Thyroid gland (tissue), 4 donors: ENCODE results near the gene PARP8. TPM values are rescaled to one million over a fixed set of nuclear protein-coding genes. Genes with fewer than 3 reads are reported as not detected.
"Not testable (repeated sequence)": the region's sequence is repeated elsewhere in the genome, so short reads cannot be mapped to it uniquely, and the experiment has no call there.

ENCODE experiments used
- DNase-seq, 2 donors: peaks; one replicate each; pipeline ENCODE4 v3.0.0-alpha.2; 2019
- H3K27ac ChIP-seq, 3 donors: fragments of 200-600 bp; sonication (generic); 1 replicate in 2 of 3; 2 replicates in 1 of 3; pipeline ENCODE4 v1.5.1; 2016 to 2019; ENCODE audit warnings: mild to moderate bottlenecking in 1 of 3, moderate library complexity in 1 of 3
- H3K27me3 ChIP-seq: fragments of 200-600 bp; sonication (generic); one replicate; pipeline ENCODE4 v1.5.1; 2019
- H3K36me3 ChIP-seq, 2 donors: fragments of 200-600 bp; sonication (generic); one replicate each; pipeline ENCODE4 v1.5.1; 2016 to 2019
- H3K4me1 ChIP-seq, 2 donors: fragments of 200-600 bp; sonication (generic); one replicate each; pipeline ENCODE4 v1.5.1; 2017 to 2019
- H3K4me3 ChIP-seq, 3 donors: fragments of 200-600 bp; sonication (generic); replicated peaks in 1 of 3; 1 replicate in 2 of 3; 2 replicates in 1 of 3; pipeline ENCODE4 v1.5.1; 2016; ENCODE audit warnings: mild to moderate bottlenecking in 1 of 3
- H3K9me3 ChIP-seq: fragments of 200-600 bp; sonication (generic); one replicate; pipeline ENCODE4 v1.5.1; 2017
- CTCF ChIP-seq, 6 experiments: fragments of 200-600 bp in 3 of 6; fragments of 450-650 bp in 3 of 6; sonication (generic) in 3 of 6; IDR thresholded peaks; one replicate each; pipeline ENCODE4 v1.5.1; 2016 to 2019; ENCODE audit warnings: antibody characterized with exemption in 6 of 6, mild to moderate bottlenecking in 2 of 6, inconsistent platforms in 1 of 6, moderate library complexity in 1 of 6
- POLR2A ChIP-seq, 2 donors: fragments of 450-650 bp; IDR thresholded peaks; one replicate each; pipeline ENCODE4 v1.6.1; 2017; ENCODE audit warnings: antibody characterized with exemption in 2 of 2, mild to moderate bottlenecking in 2 of 2, moderate library complexity in 1 of 2
- whole genome bisulfite sequencing, 2 donors: methylation state at CpG; one replicate each; pipeline ENCODE4 v1.1.5; 2017; 5-methylcytosine and 5-hydroxymethylcytosine counted together
- intact Hi-C: fragments of 100-400 bp; cut with DNase I; formaldehyde crosslinking; loops from one replicate; pipeline ENCODE4 v1.15.1; 2023
- total RNA-seq, 4 donors: library from RNA; depleted of rRNA; stranded (reverse); fragments of >200 nt; gene quantifications; one replicate each; pipeline ENCODE4 v1.2.3, GENCODE V29; 2016

Gene PARP8
- total RNA-seq, 4 donors from 2014 or later, result 71.2 to 151 (median 107) TPM

- Histone ChIP-seq H3K4me3 (peak overlapping the region; percentile 65 to 92 (median 77)), H3K9me3 (no peaks in the 10 kb centered on the region), H3K27me3 (no peaks in the 10 kb centered on the region), H3K4me1 (peaks cover 16 to 22% of the 10 kb centered on the region in 2 donors), H3K27ac (peak overlapping the region; percentile 93 to 98 (median 93)), H3K36me3 (no peaks in the 10 kb centered on the region)
- WGBS, 2 donors, result 2% methylated on average over 21 to 30 of the region's 46 CpGs
- TF ChIP-seq CTCF (IDR thresholded peaks at IDR 0.05) (no peak), POLR2A (IDR thresholded peaks at IDR 0.05) (peak in 1 of 2 donors; percentile 28)
- DNase-seq, result peak; percentile 80 to 81
- intact Hi-C loops, result no loop called here
Observed at GRCh38 chr5:50667653-50668595, 1.5 kb downstream of the PARP8 start.

GRCh38 chr5:50668636-50669035 lies 2.2 kb downstream of the PARP8 start:
- intact Hi-C loops, result not testable (repeated sequence)

GRCh38 chr5:50672663-50673062 lies 6.2 kb downstream of the PARP8 start:
- Histone ChIP-seq H3K27me3 (no peaks in the 10 kb centered on the region), H3K4me1 (peaks cover 24 to 30% of the 10 kb centered on the region in 2 donors)
- WGBS, 2 donors, result 65 to 69% methylated on average over 2 of the region's 2 CpGs

More at GRCh38 chr5:50668636-50669035, 2.2 kb downstream of the PARP8 start:
- peaks cover 22 to 23% of the 10 kb centered on the region in 2 donors for H3K4me1 ChIP-seq
- H3K9me3 ChIP-seq, DNase-seq, H3K36me3 ChIP-seq, H3K27me3 ChIP-seq: not testable (repeated sequence)
- 20 to 24% methylated on average over 1 of the region's 1 CpG for WGBS, 2 donors
- peak overlapping the region in 1 of 3 donors; percentile 77 for H3K4me3 ChIP-seq
- peak overlapping the region; percentile 93 to 98 (median 93) for H3K27ac ChIP-seq

GRCh38 chr5:50673444-50673843 lies 7.0 kb downstream of the PARP8 start:
- H3K27me3 ChIP-seq, DNase-seq, H3K27ac ChIP-seq, intact Hi-C loops, H3K36me3 ChIP-seq, H3K9me3 ChIP-seq, H3K4me3 ChIP-seq: not testable (repeated sequence)
- 79 to 84% methylated on average over 3 of the region's 3 CpGs for WGBS, 2 donors
- peaks cover 26 to 30% of the 10 kb centered on the region in 2 donors for H3K4me1 ChIP-seq

More at GRCh38 chr5:50672663-50673062, 6.2 kb downstream of the PARP8 start:
- no peak for DNase-seq
- no peaks in the 10 kb centered on the region for H3K36me3 ChIP-seq
- TF ChIP-seq POLR2A (IDR thresholded peaks at IDR 0.05) (no peak), CTCF (IDR thresholded peaks at IDR 0.05) (no peak)
- no peak overlapping the region for H3K27ac ChIP-seq
- intact Hi-C loops, result no loop called here
- no peak overlapping the region for H3K4me3 ChIP-seq
- no peaks in the 10 kb centered on the region for H3K9me3 ChIP-seq

GRCh38 chr5:50675385-50675784 lies 8.9 kb downstream of the PARP8 start:
- H3K4me1 ChIP-seq, result peaks cover 30 to 34% of the 10 kb centered on the region in 2 donors
- H3K27ac ChIP-seq, result no peak overlapping the region
- H3K36me3 ChIP-seq, result no peaks in the 10 kb centered on the region
- H3K4me3 ChIP-seq, result no peak overlapping the region
- 97 to 98% methylated on average over 15 of the region's 15 CpGs for WGBS, 2 donors
- H3K9me3 ChIP-seq, result no peaks in the 10 kb centered on the region
- H3K27me3 ChIP-seq, result no peaks in the 10 kb centered on the region
- DNase-seq, result no peak
- intact Hi-C loops, result no loop called here
- no peak for TF ChIP-seq POLR2A (IDR thresholded peaks at IDR 0.05)
- TF ChIP-seq CTCF (IDR thresholded peaks at IDR 0.05), result no peak

GRCh38 chr5:50679554-50679953 lies 13.1 kb downstream of the PARP8 start:
- WGBS, 2 donors, result 85 to 86% methylated on average over 4 of the region's 4 CpGs
- H3K36me3 ChIP-seq, H3K4me3 ChIP-seq, DNase-seq, intact Hi-C loops, H3K27me3 ChIP-seq, H3K9me3 ChIP-seq, H3K27ac ChIP-seq: not testable (repeated sequence)
- peaks cover 39 to 50% of the 10 kb centered on the region in 2 donors for H3K4me1 ChIP-seq
